ENCODE data around the gene FARS2.
"Not testable (repeated sequence)": the region's sequence is repeated elsewhere in the genome, so short reads cannot be mapped to it uniquely, and the experiment has no call there.

The FARS2 gene

GRCh38 chr6:5674141-5674540, 412.8 kb downstream of the FARS2 start:
- DNase-seq: no peak

DNA sequence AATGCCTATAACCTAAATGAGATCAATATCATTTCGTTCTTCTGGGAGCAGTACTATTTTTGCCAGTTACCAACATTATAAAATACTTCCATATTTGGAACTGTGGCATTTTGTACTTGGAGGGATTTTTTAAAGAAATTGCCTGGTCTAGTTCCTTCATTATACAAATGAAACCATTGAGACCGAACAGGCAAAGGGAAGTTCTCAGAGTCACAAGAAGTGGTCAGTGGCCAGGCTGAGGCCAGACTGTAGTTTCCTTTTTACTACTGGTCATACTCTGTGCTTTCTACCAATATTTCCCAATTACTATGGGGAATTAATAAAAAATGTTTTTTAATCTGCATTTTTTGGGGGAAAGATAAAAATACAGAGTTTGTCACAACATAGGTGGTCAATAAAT, 413.4 kb downstream of the FARS2 start:
- DNase-seq: no peak

- DNase-seq: no peak
Observed at GRCh38 chr6:5676701-5677100, 415.4 kb downstream of the FARS2 start.

DNA sequence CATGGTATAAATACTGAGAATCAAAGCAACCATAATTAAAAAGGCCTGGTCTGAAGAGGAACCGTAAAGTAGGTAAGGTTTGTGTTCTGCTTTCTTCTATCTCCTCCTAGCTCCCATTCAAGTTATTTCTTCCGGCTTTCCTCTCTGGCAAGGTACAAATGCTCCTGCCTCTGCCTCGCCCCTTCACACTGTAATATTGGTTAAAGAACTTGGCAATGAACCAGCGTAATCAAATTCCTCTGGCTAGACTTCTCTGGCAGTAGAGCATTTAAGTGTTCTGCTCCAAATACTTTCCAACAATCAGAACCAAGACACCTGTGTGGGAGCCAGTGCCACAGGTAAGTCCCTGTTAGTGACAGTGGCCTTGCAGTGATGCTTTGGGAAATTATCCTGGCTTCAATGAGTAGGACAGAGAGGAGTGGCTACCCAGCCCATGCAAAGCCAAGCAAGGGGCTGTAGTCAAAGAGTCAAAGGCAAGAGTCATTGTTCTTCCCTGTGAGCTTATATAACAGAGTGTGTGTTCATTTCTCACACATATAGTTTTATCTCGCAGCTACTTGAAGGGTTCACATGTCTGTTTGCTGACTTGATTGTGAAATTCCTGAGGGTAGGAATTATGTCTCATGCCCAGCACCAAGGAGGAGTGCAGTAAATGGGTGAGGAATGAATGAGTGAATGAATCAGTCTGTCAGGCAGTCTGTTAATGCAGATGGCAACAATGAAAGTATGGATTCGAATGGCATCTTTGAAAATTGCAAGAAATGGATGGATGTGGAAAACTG, 416.1 kb downstream of the FARS2 start:
- DNase-seq: no peak

GRCh38 chr6:5679270-5679669, 418.0 kb downstream of the FARS2 start:
- no peak for DNase-seq

GRCh38 chr6:5679691-5680090, 418.4 kb downstream of the FARS2 start:
- no peak for DNase-seq

GRCh38 chr6:5680095-5680494, 418.8 kb downstream of the FARS2 start:
- no peak for DNase-seq

GRCh38 chr6:5681480-5681879, 420.2 kb downstream of the FARS2 start:
- no peak for DNase-seq

GRCh38 chr6:5682530-5682929, 421.2 kb downstream of the FARS2 start:
- no peak for DNase-seq

DNA sequence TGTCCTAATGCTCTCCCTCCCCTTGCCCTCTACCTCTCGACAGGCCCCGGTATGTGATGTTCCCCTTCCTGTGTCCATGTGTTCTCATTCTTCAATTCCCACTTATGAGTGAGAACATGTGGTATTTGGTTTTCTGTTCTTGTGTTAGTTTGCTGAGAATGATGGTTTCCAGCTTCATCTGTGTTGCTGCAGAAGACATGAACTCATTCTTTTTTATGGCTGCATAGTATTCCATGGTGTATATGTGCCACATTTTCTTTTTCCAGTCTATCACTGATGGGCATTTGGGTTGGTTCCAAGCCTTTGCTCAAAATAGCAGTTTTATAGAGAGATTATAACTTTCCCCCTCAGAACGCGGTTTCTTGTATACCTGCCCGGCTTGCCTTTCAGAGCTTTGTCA, 422.4 kb downstream of the FARS2 start:
- DNase-seq: not testable (repeated sequence)

- DNase-seq: no peak
Observed at GRCh38 chr6:5684320-5685053, 423.2 kb downstream of the FARS2 start.

DNA sequence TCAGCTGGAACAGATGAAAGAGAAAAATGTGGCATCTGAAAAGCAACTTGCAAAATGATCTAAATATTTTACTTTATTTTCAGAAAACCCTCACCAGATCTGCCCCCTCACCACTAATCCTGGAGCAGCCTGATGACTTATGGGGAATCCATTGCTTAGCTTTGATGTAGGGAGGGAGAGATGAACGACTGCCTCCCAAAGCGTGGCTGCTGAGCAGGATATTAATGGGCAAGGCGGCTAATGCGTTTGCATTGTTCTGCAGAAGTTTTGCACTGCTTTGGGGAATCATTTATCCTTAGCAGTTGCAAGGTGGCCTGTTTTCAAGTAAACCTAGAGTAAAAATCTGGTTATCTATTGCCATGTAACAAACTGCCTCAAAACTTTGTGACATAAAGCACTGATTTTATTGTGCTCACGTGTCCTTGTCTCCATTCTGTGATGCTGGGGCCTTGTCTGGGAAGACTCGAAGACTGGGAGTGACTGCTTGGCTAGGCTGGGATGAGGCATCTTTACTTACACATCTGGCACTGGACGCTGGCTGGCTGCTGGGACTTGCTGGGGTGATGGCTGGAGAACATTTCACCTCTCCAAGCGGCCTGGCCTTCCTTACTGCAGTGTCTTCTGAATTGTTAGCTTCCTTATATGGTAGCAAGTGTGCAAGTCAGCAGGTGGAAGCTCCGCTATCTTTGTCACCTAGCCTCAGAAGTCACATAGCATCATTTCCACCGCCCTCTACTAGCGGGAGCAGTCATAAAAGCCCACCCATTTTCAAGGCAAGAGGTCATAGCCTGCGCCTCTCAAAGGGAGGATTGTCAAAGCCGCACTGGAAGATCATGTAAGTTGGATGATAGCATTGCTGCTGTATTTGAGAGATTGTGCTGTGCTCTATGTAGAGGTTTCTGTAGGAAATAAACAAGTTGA, 432.2 kb downstream of the FARS2 start:
- DNase-seq: no peak

- no peak for DNase-seq
Observed at GRCh38 chr6:5695260-5696245, 434.2 kb downstream of the FARS2 start.

DNA sequence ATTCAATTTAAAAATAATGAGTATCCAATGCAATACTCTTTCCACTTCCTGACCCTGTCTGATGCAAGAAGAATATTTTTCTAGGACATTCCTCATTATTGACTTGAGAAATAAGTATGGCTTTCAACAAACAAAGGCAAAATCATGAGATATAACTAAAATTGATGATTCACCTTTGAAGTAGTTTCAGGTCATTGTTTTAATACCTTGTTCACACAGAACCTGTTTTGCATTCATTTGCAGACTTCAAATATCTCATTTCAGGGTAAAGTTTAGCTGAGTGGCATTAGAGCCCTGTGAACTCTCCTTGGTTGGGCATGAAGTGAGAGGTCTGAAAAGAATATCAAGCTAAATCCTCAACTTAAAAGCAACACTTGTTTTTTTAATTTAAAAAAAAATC, 436.2 kb downstream of the FARS2 start:
- no peak for DNase-seq

GRCh38 chr6:5698318-5698717, 437.0 kb downstream of the FARS2 start:
- DNase-seq: no peak

DNA sequence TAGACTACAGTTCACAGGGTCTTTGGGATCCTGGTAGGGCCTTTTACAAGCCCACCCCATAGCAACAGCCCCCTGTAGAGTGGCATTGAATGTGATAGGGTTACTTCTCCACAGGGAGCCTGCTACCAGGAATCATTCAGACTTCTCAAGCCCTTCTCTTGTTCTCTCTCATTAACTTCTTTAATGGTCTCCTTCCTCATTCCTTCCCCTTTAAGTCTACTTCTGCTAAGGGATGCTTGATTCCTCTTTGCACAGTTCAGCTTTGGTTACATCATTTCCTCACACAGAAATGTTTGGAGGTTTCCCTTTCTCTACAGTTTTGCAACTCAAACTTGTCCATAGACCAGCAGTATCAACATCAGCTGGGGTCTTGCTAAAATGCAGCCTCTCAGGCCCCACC, 437.8 kb downstream of the FARS2 start:
- not testable (repeated sequence) for DNase-seq

GRCh38 chr6:5701174-5701573, 439.9 kb downstream of the FARS2 start:
- no peak for DNase-seq

DNA sequence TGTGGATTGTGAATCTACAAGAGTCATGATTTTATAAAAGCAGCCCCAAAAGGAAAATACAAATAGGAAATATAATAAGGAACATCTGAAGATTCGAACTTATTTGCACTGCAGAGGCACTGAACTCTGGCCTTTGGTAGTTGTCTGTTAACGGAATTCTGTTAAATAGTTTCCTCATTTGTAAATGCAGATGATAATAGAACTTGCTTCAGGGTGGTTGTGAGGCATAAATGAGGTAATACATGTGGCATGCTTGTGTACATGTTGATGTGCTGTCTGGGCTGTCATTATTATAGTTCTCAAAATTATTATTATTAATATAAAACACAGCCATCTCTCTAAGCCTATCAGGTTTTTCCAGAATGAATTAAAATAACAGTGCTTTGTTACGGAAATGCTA, 443.4 kb downstream of the FARS2 start:
- no peak for DNase-seq

GRCh38 chr6:5705252-5705651, 443.9 kb downstream of the FARS2 start:
- DNase-seq: no peak

DNA sequence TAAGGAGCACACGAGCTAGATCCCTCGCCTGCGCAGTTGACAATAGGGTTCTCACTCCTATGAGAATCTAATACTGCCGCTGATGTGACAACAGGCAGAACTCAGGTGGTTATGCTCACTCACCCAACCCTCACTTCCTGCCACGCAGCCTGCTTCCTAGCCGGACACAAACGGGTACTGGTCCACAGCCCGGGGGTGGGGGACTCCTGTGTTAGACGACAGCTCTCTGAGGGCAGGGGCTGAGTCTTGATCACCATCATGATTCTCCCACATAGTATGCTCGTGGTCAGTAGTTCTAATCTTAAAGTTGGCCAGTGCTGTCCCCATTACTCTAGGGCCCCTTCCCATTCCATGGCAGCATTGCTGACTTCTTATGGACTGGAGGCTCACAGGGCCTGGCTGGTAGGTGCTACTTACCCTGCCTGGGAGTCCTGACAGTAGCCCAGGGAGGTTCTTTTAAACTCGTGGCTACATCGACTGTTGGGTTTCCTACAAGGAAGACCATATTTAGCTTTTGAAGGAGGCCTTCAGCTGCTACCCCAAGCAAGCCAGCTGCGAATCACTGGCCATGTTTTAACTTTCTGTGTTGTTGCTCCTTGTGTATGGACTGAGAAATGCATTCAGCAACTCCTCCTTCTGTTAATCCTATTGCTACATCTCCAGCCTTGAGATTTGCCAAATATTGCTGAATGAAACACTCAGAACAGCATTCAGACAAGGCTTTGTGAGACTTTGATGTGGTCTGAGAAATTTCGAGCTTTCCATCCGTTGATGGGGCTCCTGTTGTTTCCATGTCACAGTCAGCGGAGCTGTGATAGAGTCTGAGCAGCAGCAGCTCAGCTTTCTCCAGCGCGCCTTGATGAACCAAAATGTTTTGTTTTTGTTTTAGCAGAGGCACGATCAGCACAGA, 445.1 kb downstream of the FARS2 start:
- DNase-seq: no peak

All from activated T-cell treated with anti-CD3 and anti-CD28 coated beads for 4 hours (primary cell).